H1 (cell line): ENCODE results near the gene CEP85. TPM values are rescaled to one million over a fixed set of nuclear protein-coding genes. Genes with fewer than 3 reads are reported as not detected.

Experiments used
- KDM1A ChIP-seq: fragments of 200-600, 300-600 bp; sonication (generic); IDR thresholded peaks from 2 replicates; pipeline ENCODE4 v1.7.1; 2016; ENCODE audit warnings: mild to moderate bottlenecking, low read length, borderline replicate concordance
- PHF8 ChIP-seq: fragments of 200-600 bp; sonication (generic); conservative IDR thresholded peaks from 2 replicates; pipeline ENCODE4 v1.7.1; 2012; ENCODE audit warnings: low read depth, mild to moderate bottlenecking, inconsistent platforms, low read length, moderate library complexity
- RAD21 ChIP-seq, 2 experiments: IDR thresholded peaks in 1 of 2; conservative IDR thresholded peaks in 1 of 2; 2 replicates each; pipeline ENCODE4 v1.6.1; 2011; ENCODE audit warnings: low read depth in 2 of 2, low read length in 2 of 2, improper control_type of control experiment in 1 of 2, inconsistent platforms in 1 of 2, mild to moderate bottlenecking in 1 of 2, moderate library complexity in 1 of 2
- RNF2 ChIP-seq: fragments of 200-900, 300-1000 bp; sonication (generic); IDR thresholded peaks from 2 replicates; pipeline ENCODE4 v1.7.1; 2016; ENCODE audit warnings: borderline replicate concordance, low read depth, mild to moderate bottlenecking, antibody characterized with exemption, low read length; ENCODE audit not compliant: poor library complexity, severe bottlenecking; ENCODE audit errors: missing control alignments
- SAP30 ChIP-seq: fragments of 300-600 bp; sonication (generic); IDR thresholded peaks from 2 replicates; pipeline ENCODE4 v1.7.1; 2012; ENCODE audit warnings: low read length, moderate library complexity, mild to moderate bottlenecking, inconsistent platforms; ENCODE audit not compliant: insufficient read depth, insufficient replicate concordance
- SIX5 ChIP-seq: IDR thresholded peaks from 2 replicates; pipeline ENCODE4 v1.6.1; 2011; ENCODE audit warnings: mild to moderate bottlenecking, low read depth, low read length
- ZNF274 ChIP-seq: IDR thresholded peaks from 2 replicates; pipeline ENCODE4 v1.7.0; 2012; ENCODE audit warnings: low read length, borderline replicate concordance; ENCODE audit errors: extremely low read depth
- polyA plus RNA-seq, 7 experiments: library from polyadenylated mRNA; depleted of rRNA in 3 of 7; stranded (reverse) in 5 of 7; unstranded in 2 of 7; fragments of >200 nt in 5 of 7; fragments of 200-250 nt in 2 of 7; gene quantifications; 1 replicate in 5 of 7; 2 replicates in 1 of 7; 4 replicates in 1 of 7; pipeline versions ENCODE4 v1.2.1 to v1.2.3, GENCODE V29; 2011 to 2013; ENCODE audit warnings: missing spikeins in 2 of 7, mixed read lengths in 2 of 7
- total RNA-seq: library from RNA; stranded (reverse); fragmentation: NEBNext Ultra II Directional; extraction: Animal tissue kit (Norgen Biotek cat#: 25700); gene quantifications from 2 replicates; pipeline ENCODE4 v1.2.1, GENCODE V29; 2021
- TF ChIP-seq, protein P1 (sequence below): fragments of 300-600 bp; sonication (generic); IDR thresholded peaks from 2 replicates; pipeline ENCODE4 v1.7.1; 2012; ENCODE audit warnings: low read length, moderate library complexity, mild to moderate bottlenecking, inconsistent platforms; ENCODE audit not compliant: insufficient replicate concordance

Gene CEP85
- total and polyA plus RNA-seq, 2 of the 8 experiments (the other 6 are each of a cell fraction or from before 2014, with no cell fraction given) = 40.4 to 43.7 TPM

DNA sequence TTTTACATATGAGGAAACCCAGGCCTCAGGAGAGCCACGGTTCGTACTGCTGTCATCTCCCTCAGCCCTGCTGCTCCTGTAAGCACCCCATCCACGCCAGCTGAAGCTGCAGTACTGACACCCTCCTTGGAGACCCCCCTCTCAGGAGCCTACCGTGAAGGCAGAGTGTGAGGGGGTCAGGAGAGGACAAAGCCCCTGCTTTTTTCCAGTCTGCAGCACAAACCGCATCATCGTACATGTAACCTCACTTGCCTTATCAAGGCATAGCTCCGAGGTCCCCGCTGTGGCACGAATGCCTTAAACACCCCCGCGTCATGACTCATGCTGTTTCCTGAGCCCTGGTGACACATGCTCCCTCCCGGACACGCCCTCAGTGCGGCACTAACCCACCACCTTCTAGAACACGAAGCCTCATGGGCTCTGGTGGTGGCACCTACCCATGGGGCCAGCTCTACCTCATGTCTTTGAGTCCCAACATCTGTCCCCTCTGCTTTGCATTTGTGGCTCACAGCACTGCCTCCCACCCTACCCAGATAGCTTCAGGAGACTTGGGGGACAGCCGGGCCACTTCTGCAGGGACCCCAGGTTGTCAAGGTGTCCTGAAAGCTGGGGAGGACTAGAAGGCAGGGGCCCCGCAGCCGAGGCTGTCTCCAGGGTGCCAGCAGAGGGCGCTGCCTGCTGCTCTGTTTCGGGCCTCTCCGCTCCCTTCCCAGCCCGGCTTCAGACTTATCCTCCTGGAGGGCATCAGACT, 50.8 kb downstream of the CEP85 start (continued):
- TF ChIP-seq RAD21 (IDR thresholded peaks at IDR 0.05 in 1 of 2, conservative IDR thresholded peaks at IDR 0.05 in 1 of 2; ENCODE audit: low read depth in 2 of 2, low read length in 2 of 2) (peak; percentile 89 to 91), ZNF274 (no peak), SAP30 (no peak), KDM1A (no peak), PHF8 (no peak), SIX5 (no peak), RNF2 (no peak)
- TF ChIP-seq, protein P1, sequence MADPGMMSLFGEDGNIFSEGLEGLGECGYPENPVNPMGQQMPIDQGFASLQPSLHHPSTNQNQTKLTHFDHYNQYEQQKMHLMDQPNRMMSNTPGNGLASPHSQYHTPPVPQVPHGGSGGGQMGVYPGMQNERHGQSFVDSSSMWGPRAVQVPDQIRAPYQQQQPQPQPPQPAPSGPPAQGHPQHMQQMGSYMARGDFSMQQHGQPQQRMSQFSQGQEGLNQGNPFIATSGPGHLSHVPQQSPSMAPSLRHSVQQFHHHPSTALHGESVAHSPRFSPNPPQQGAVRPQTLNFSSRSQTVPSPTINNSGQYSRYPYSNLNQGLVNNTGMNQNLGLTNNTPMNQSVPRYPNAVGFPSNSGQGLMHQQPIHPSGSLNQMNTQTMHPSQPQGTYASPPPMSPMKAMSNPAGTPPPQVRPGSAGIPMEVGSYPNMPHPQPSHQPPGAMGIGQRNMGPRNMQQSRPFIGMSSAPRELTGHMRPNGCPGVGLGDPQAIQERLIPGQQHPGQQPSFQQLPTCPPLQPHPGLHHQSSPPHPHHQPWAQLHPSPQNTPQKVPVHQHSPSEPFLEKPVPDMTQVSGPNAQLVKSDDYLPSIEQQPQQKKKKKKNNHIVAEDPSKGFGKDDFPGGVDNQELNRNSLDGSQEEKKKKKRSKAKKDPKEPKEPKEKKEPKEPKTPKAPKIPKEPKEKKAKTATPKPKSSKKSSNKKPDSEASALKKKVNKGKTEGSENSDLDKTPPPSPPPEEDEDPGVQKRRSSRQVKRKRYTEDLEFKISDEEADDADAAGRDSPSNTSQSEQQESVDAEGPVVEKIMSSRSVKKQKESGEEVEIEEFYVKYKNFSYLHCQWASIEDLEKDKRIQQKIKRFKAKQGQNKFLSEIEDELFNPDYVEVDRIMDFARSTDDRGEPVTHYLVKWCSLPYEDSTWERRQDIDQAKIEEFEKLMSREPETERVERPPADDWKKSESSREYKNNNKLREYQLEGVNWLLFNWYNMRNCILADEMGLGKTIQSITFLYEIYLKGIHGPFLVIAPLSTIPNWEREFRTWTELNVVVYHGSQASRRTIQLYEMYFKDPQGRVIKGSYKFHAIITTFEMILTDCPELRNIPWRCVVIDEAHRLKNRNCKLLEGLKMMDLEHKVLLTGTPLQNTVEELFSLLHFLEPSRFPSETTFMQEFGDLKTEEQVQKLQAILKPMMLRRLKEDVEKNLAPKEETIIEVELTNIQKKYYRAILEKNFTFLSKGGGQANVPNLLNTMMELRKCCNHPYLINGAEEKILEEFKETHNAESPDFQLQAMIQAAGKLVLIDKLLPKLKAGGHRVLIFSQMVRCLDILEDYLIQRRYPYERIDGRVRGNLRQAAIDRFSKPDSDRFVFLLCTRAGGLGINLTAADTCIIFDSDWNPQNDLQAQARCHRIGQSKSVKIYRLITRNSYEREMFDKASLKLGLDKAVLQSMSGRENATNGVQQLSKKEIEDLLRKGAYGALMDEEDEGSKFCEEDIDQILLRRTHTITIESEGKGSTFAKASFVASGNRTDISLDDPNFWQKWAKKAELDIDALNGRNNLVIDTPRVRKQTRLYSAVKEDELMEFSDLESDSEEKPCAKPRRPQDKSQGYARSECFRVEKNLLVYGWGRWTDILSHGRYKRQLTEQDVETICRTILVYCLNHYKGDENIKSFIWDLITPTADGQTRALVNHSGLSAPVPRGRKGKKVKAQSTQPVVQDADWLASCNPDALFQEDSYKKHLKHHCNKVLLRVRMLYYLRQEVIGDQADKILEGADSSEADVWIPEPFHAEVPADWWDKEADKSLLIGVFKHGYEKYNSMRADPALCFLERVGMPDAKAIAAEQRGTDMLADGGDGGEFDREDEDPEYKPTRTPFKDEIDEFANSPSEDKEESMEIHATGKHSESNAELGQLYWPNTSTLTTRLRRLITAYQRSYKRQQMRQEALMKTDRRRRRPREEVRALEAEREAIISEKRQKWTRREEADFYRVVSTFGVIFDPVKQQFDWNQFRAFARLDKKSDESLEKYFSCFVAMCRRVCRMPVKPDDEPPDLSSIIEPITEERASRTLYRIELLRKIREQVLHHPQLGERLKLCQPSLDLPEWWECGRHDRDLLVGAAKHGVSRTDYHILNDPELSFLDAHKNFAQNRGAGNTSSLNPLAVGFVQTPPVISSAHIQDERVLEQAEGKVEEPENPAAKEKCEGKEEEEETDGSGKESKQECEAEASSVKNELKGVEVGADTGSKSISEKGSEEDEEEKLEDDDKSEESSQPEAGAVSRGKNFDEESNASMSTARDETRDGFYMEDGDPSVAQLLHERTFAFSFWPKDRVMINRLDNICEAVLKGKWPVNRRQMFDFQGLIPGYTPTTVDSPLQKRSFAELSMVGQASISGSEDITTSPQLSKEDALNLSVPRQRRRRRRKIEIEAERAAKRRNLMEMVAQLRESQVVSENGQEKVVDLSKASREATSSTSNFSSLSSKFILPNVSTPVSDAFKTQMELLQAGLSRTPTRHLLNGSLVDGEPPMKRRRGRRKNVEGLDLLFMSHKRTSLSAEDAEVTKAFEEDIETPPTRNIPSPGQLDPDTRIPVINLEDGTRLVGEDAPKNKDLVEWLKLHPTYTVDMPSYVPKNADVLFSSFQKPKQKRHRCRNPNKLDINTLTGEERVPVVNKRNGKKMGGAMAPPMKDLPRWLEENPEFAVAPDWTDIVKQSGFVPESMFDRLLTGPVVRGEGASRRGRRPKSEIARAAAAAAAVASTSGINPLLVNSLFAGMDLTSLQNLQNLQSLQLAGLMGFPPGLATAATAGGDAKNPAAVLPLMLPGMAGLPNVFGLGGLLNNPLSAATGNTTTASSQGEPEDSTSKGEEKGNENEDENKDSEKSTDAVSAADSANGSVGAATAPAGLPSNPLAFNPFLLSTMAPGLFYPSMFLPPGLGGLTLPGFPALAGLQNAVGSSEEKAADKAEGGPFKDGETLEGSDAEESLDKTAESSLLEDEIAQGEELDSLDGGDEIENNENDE = no peak
